ENCODE results near the gene CD44.

DNA sequence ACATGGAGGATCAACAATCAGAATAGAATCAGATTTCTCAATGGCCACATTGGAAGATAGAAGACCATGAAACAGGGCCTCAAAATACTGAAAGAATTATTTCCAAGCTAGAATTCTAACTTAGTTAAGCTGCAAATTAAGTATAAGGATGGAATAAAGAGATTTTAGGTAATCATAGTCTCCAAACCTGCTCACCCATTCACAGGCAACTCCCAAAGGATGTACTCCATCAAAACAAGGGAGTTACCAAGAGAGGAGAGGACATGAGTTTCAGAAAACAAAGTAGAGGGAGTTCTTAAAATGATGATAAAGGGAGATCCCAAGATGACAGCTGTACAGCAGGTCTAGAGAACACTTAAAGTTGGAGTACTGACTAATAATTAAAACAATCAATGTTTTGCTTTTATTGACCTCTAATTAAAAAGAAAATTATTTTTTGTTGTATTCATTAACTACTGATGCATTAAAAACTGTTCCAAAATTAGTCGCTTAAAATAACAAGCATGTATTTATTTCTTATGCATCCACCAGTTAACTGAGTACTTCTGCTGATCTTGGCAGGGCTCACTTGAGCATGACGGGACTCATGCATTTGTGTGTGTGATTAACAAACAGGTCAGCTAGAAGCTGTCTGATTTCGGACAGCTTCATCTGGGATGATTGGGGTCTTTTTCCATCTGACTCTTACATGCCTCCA lies 95.6 kb downstream of the CD44 start:
- no peak for TF ChIP-seq CTCF (conservative IDR thresholded peaks at IDR 0.05 in 1 of 2, IDR thresholded peaks at IDR 0.05 in 1 of 2; ENCODE audit: low read depth in 1 of 2, low read length in 2 of 2)
- no peak for TF ChIP-seq EZH2 (IDR thresholded peaks at IDR 0.05; ENCODE audit: low read length, missing control alignments)
